Measurements from ENCODE around the gene LRRC10B.
A peak's percentile ranks its signal among the peaks of the same experiment; 100 is the strongest.

The LRRC10B gene

GRCh38 chr11:61510166-61510919 lies 1.8 kb downstream of the LRRC10B start:
- peak; percentile 25 for DNase-seq

GRCh38 chr11:61510974-61511373 lies 2.4 kb downstream of the LRRC10B start:
- no peak for DNase-seq

DNA sequence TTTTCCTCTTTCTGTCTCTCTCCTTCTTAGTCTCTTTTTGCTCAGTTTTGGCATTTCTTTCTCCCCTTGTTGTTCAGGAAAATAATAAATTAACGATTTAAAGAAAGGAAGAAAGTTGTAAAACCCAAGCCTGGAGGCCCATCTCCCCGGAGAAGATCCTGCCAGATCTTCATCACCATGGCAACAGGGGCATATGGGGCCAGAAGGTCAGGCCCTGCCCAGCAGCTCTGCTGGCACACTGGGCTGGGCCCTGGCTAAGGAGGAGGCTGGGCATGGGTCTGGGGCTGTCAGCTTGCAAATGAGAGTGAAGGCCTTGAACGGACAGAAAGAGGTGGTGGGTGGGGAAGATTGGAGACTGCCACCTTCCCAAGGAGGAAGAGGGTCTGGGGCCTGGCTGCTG lies 2.8 kb downstream of the LRRC10B start:
- DNase-seq: no peak

DNA sequence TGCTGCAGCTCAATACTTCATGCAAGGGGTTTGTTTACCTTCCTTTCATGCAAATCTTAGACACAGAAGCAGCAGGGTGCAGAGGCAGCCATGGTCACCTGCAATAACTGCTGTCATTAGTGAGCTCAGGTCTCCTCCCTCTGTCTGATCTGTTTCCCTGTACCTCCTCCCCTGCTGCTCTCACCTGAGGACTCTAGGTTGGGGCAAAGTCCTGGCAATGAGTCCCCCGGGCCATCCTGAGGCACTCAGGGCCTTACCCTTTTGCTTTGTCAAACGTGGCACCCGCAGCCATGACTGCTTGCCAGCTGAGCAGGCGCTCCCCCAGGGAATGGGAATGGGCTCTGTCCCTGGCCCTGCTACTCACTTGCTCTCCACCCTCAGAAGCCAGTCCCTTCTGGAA lies 3.9 kb downstream of the LRRC10B start:
- no peak for DNase-seq

DNA sequence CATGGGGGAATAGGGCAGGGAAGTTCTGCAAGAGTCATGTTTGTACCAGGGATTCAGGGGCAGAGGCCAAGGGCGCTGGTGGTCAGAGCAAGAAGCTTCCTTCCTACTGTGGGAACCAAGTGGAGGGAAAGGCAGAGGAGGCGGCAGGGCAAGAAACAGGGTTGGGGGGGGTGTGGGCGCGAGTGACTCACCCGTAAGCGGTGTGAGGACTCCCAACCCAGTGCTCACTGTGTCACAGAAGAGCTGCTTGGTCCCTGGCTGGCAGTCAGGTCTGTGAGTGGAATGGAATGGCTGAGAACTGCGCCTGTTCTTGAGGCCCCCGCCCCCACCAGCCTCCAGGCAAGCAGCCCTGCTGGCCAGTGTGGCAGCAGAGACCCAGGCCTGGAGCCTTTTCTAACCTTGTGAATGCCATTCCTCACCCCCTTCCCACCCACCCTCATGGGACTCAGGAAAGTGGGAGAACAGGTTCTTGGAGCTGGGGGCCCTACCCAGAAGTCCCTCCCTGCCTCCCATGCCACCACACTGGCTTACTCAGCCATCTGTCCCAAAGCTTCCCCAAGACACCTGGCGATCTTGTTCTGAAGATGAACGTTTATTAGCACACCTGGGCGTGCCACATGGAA lies 4.7 kb downstream of the LRRC10B start:
- DNase-seq: peak; percentile 43

GRCh38 chr11:61514050-61514917 lies 5.7 kb downstream of the LRRC10B start:
- no peak for DNase-seq

GRCh38 chr11:61515686-61516085 lies 7.1 kb downstream of the LRRC10B start:
- no peak for DNase-seq

- DNase-seq: no peak
Observed at GRCh38 chr11:61516191-61516590, 7.6 kb downstream of the LRRC10B start.

GRCh38 chr11:61516675-61517572 lies 8.4 kb downstream of the LRRC10B start:
- peak; percentile 95 for DNase-seq

GRCh38 chr11:61518032-61518795 lies 9.7 kb downstream of the LRRC10B start:
- no peak for DNase-seq

- no peak for DNase-seq
Observed at GRCh38 chr11:61522881-61523280, 14.3 kb downstream of the LRRC10B start.

- DNase-seq: no peak
Observed at GRCh38 chr11:61524446-61524845, 15.9 kb downstream of the LRRC10B start.

DNA sequence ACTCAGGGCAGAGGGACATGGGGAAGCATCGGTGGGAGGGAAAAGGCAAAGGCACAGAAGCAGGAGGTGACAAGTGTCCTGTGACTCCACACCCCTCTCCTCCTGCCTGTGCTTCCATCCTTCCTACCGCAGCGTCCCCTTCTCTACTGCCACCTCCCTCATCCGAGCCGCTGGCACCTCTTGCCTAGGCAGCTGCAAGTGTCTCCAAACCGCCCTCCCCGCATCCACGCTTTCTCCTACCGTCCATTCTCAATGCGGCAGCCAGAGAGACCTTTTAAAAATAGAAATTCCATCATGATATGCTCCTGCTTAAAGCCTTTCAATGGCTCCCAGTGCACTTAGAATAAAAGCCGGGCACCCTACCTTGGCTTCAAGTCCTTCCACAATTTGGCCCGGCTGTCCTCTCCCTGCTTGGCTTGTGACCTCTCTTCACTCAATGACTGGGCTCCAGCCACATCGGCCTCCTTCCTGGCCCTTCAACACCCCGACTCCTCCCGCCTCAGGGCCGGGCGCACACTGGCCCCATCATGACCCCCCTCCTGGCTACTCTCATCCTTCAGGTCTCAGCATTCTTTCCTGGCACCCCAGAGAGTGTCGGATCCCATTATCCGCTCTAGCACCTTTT lies 16.5 kb downstream of the LRRC10B start:
- no peak for DNase-seq

DNA sequence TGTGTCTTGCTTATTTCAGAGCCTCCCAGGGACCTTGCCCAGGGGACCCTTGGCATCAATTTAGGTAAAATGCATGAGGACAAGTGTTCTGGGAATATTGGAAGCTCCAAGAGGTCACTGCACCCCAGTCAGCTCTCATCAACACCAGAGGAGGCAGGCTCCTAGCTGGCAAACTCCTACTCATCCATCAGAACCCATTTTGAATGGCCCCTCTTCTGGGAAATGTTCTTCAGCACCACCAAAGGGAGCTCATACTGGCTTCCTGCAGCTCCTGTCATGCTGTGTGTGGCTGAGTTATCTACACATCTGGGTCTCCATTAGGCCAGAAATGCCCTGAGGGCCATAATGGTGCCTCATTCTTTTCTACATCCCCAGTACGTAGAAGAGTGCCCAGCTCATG lies 17.7 kb downstream of the LRRC10B start:
- no peak for DNase-seq

DNA sequence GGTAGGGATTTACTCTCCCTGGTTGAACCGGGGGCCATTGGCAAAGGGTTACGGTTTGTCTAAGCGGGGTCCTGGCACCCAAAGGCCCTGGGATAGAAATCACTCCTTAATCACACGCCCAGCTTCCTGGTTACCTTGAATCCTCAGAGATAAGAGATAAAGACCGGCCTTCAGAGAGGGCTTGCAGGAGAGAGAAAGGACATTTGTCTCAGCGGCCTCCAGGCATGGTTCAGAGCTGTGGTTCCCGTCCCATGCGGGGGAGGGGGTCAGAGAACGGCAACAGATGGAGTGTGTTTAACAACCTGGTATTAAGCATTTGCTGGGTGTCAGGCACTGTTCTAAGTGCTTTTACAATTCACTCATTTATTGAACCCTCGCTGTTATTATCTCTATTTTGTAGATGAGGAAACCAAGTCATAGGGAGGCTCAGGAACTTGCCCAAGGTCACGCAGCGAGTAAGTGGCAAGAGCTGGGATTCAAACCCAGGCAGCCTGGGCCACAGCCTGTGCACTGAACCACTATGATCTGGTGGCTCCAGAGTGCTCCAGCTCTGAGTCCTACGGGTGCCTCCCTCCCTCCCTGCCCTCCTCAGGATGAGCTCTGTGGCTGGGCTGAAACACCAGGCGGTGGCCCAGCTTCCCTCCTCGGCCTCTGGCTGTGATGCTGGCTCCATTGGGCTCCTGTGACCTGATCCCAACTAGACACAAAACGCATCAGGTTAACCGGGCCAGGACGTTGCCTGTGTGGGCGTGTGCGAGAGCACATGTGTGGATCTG lies 18.6 kb downstream of the LRRC10B start:
- DNase-seq: peak; percentile 75

- DNase-seq: no peak
Observed at GRCh38 chr11:61528114-61528513, 19.6 kb downstream of the LRRC10B start.

- DNase-seq: no peak
Observed at GRCh38 chr11:61529537-61530225, 21.1 kb downstream of the LRRC10B start.

DNA sequence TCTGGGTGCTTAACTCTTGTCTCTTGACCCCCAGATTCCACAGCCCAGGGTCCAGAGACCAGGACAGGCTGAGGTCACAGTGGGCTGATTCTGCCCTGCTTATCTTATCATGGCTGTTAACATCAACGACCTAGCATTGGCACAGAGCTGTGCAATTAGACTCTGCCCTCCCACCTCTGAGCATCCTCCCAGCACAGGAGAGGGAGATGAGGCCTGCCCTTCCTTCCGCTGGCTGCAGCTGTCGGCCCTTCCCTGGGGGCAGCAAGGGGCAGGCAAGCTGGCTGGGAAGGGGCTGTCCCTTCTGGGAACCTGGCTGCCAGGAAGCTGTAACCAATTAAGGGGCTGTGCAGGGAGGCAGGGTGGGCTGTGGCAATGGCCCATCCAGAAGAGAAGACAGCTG lies 22.5 kb downstream of the LRRC10B start:
- no peak for DNase-seq

GRCh38 chr11:61532134-61533038 lies 23.8 kb downstream of the LRRC10B start:
- peak; percentile 84 for DNase-seq
